Activated naive CD4-positive, alpha-beta T cell treated with Interleukin-2 at 50 U/mL for 16 hours (primary cell): ENCODE results near the gene COPZ1.
A peak's percentile ranks its signal among the peaks of the same experiment; 100 is the strongest.
"Not testable (repeated sequence)": the region's sequence is repeated elsewhere in the genome, so short reads cannot be mapped to it uniquely, and the experiment has no call there.

Experiments used
- DNase-seq: peaks from one replicate; pipeline ENCODE4 v3.0.0-alpha.2; 2020

Gene COPZ1

GRCh38 chr12:54324617-54325441 lies at the start of gene COPZ1:
COPZ1 (plus strand) TSS chr12:54325131; CDS start chr12:54325164, 33 bp downstream.
- DNase-seq = peak; percentile 93

GRCh38 chr12:54276368-54276767 lies 48.6 kb upstream of the COPZ1 start:
- DNase-seq = no peak

DNA sequence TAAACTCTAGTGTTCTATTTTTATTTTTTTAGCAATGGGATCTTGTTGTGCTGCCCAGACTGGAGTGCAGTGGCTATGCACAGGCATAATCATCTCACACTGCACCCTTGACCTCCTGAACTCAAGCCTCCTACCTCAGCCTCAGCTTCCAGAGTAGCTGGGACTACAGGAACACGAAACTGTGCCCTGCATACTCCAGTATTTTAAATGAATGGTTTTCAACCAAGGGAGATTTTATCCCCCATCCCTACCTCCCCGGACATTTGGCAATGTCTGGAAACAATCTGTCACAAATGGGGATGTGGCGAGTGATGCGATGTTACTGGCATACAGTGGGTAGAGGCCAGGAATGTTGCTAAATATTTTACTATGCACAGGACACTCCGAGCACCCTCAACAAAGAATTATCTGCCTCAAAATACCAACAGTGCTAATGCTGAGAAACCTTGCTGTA lies 47.1 kb upstream of the COPZ1 start:
- no peak for DNase-seq

DNA sequence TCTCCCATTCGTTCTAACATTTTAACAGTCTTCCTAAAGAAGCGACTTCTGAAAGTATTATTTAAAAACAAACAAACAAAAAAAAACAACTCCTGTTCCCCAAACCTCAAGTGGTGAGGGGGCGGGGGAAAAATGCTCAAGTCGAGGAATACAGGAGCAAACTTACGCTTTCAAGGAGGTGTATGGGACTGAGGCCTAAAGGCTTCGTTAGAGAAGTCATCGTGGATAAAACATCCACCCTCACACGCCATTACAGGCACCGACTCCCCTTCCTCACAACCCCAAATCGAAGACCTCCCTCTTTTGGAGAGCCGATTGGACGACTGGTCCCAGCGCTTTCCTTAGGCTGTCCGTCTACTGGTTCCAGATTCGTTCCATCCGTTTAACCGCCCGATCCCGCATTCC lies 45.7 kb upstream of the COPZ1 start:
- no peak for DNase-seq

DNA sequence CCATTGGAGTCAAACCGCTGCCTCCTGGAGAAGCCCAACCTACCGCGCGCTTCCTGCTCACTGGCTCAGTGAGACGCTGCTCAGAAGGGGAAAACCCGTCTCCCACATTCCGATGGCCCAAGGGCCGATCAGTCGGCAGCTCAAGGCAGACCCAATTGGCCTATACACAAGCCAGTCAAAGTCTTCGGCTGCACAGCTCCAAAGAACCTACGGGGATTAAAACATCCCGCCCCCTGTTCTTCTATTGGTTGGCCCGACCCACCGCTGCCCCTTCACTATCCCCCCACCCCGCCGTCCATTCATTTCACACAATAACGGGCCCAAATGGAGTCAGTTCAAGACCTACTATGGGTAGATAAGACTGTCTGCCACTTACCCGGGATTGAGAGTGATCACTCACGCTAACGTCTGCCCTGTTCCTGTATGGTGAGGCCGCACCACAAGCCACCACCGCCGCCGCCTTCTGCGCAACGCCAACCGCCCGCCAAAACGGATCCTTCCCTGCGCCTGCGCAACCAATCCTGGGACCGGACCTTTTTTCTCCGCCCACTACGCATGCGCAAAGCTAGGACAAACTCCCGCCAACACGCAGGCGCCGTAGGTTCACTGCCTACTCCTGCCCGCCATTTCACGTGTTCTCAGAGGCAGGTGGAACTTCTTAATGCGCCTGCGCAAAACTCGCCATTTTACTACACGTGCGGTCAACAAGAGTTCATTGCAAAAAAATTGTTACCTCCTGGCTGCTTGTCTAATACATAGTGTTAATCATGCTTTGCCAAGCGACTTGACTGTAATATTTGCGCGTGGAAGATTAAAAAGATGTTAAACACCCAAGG lies 45.1 kb upstream of the COPZ1 start, which contains the start of gene CBX5:
Gene CBX5, minus strand, starts transcription at position 491 of the 836 bp plus-strand sequence. CDS start 22,472 bp downstream, outside the sequence.
- peak; percentile 99 for DNase-seq

DNA sequence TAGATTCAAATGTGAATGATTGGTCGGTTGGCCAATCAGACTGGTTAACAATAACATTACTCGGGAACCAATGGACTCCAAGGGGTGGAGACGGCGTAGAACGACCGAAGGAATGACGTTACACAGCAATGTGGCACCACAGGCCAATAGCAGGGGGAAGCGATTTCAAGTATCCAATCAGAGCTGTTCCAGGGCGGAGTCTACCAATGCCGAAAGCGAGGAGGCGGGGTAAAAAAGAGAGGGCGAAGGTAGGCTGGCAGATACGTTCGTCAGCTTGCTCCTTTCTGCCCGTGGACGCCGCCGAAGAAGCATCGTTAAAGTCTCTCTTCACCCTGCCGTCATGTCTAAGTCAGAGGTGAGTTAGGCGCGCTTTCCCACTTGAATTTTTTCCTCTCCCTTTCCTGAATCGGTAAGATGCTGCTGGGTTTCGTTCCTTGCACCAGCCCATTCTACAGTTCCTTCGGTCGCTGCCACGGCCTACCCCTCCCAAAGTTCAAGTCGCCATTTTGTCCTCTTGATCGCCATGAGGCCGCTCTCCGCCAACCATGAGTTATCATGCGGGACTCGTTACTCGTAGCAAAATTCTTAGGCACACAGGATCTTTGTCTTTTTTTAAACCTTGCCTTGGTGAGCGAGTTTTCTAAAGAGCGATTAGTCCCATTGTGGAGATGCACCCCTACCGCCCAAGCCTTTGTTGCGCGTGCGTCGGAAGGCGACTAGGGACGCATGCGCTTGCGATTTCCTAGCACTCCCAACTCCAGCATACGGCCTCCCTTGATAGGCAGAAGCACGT lies 44.3 kb upstream of the COPZ1 start, which contains the start of gene HNRNPA1:
Gene HNRNPA1, plus strand, starts transcription at position 259 of the 793 bp plus-strand sequence. Its CDS starts 82 bp downstream, at position 341.
- peak; percentile 95 for DNase-seq

DNA sequence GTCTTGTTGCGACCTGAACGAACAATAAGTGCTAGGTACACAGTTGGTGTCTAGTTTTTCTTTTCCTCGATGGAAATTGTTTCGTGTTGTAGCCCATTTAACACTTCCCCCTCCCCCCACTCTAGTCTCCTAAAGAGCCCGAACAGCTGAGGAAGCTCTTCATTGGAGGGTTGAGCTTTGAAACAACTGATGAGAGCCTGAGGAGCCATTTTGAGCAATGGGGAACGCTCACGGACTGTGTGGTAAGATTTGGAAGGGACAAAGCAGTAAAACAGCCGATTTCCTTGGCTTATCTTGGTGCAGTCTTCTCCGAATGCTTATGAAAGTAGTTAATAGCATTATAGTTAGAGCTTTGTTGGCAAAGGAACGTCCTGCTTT lies 43.7 kb upstream of the COPZ1 start:
- DNase-seq = not testable (repeated sequence)

- DNase-seq = not testable (repeated sequence)
These were observed 43.2 kb upstream of the COPZ1 start for GRCh38 chr12:54281694-54282093.

- DNase-seq = peak; percentile 56
These were observed 41.9 kb upstream of the COPZ1 start for GRCh38 chr12:54282949-54283593.

GRCh38 chr12:54284070-54284780 lies 40.7 kb upstream of the COPZ1 start:
- DNase-seq = not testable (repeated sequence)

DNA sequence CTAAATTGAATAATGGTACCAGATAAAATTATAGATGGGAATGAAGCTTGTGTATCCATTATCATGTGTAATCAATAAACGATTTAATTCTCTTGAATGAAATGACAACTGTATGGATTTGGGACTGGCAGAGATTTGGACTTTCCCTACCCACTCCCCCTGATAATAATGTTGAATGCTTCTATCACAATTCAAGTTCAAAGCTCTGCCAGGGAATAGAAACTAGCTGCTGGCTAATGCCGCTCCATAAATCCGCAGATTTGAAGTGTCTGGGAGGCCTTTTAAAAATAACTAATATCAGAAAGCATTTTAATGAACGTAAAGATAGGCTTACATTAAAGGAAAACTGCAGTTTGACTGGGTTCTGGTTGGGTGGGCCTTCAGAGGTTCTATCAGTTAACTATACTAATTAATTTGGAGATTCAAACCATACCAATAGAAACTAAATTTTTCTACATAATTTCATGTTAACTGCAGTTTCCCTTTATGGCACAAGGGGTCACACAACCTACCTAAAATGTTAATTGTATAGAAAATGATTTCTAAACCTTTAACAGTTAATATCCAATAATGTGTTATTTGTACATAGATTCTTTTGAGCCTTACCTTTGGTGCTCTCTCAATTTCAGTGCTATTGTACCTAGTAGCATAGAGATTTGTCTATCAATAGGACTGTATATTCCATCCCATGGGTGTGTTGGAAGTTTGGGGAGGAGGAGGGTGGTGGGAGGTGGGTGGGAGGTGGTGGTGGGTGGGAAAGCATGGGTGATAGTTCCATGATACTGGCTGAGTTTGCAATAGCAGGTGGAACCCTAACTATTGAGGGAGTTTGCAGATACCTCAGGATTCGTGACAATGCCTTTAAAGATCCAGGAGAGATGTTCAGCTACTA lies 39.5 kb upstream of the COPZ1 start:
- DNase-seq = no peak

DNA sequence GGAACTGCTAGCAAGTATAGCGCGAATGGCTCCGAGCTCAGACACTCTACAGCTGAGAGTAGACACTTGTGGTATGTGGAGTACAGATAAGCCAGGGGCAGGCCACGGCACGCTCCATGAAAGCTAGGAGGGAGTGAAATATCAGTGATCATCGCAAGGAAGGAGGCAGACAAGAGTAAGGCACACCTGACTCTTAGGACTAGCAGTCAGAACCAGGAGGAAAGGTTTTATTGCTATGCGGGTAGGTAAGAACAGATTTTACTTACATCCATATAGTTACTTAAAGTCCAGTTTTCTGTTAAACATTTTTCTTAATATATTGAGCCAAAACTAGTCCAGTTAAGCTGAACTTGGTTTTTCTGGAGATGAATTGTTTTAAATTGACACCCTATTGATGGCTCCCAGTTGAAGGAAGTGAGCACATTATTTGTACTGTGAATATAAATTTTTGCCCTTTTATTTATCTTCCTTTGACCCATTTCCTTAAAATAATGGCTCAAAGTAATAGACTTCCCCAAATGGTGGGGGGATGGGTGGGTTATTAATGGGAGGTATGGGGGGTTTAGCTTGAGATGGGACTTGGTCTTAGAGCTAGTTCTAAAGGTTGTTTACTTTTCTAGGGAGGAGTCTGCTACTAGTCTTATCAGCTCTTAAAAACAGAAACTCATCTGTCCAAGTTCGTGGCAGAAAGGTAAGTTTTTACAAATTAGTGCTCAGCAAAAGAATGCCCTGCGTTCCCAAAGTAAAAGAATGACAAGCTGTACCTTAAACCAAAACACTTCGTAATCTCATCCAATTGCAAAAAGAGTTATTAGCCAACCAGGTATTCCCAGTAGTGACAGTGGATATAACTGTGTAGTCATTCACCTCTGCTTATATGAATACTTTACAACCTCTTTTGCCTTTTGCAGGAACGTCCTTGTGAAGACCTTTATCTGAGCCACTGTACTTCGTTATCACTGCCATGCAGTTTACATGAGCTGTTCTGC lies 38.6 kb upstream of the COPZ1 start:
- DNase-seq = no peak

GRCh38 chr12:54287261-54288157 lies 37.4 kb upstream of the COPZ1 start:
- no peak for DNase-seq

- no peak for DNase-seq
These were observed 32.6 kb upstream of the COPZ1 start for GRCh38 chr12:54292083-54292930.

DNA sequence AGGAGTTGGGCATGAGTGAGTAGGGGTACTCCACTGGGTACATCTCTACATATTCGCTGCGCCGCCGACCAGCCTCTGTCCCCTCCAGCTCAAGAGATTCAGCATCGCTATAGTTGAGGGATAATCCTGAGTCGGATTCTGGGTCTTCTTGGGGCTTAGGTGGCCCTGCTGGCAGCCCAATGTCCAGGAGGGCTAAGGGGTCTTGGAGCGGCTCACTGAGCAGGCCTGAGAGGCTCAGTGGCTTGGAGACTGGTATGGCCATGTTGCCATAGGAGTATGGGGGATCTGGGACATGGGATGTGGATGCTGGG lies 32.0 kb upstream of the COPZ1 start:
- DNase-seq = no peak

DNA sequence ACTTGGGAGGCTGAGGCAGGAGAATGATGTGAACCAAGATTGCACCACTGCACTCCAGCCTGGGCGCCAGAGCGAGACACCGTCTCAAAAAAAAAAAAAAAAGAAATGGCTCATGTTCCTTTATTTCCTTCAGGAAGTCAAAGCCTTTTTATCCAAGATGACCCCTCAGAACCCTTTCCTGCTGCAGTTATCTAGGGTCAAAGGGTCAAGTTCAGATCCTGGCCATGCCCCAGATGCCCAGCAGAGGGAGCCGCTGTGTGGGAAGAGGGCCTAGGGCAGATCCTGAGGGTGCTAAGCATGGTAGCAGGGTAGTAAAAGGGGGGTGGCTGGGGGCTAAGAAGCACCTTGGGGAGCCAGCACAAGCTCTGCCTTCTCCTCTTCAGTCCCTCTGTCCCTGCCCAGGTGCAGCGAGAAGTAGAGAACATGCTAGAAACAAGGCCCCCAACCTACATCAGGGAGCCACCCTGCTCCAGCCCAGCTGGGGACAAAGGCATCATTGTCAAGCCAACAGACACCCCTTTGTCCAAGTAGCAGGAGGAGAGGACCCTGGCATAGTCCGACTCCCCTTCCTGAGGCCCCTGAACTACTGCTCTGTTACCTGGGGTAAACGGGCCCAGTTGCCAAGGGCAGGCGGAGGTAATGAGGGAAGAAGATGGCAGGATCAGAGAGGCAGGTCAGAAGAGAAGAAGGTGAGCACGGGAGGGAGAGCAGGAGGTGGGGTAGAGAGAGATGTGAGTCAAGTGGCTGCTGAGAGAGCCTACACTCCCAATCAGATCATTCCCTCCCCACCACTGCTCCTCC lies 30.6 kb upstream of the COPZ1 start:
- peak; percentile 67 for DNase-seq
